Adrenal gland (tissue), 12 donors: ENCODE data around the gene TOX3. TPM values are rescaled to one million over a fixed set of nuclear protein-coding genes. Genes with fewer than 3 reads are reported as not detected.

Source experiments
- DNase-seq, 7 donors: peaks; one replicate each; pipeline ENCODE4 v3.0.0-alpha.2; 2019 to 2020
- H3K27ac ChIP-seq, 5 donors: fragments of 200-600 bp; sonication (generic) in 4 of 5; 1 replicate in 3 of 5; 2 replicates in 2 of 5; pipeline versions ENCODE4 v1.5.1 to v1.8.0; 2016 to 2020; ENCODE audit warnings: mild to moderate bottlenecking in 1 of 5
- H3K27me3 ChIP-seq: fragments of 200-600 bp; 2 replicates; pipeline ENCODE4 v1.8.0; 2021
- H3K36me3 ChIP-seq, 2 donors: fragments of 200-600 bp; replicated peaks in 1 of 2; 1 replicate in 1 of 2; 2 replicates in 1 of 2; pipeline versions ENCODE4 v1.5.1 to v1.8.0; 2018 to 2022
- H3K4me1 ChIP-seq, 2 donors: fragments of 200-600 bp; replicated peaks in 1 of 2; 1 replicate in 1 of 2; 2 replicates in 1 of 2; pipeline versions ENCODE4 v1.5.1 to v1.8.0; 2018 to 2021
- H3K4me3 ChIP-seq, 4 donors: fragments of 200-600 bp; sonication (generic) in 3 of 4; one replicate each; pipeline ENCODE4 v1.5.1; 2016 to 2018
- H3K9me3 ChIP-seq, 3 donors: fragments of 200-600 bp; sonication (generic) in 1 of 3; replicated peaks in 1 of 3; 1 replicate in 2 of 3; 2 replicates in 1 of 3; pipeline versions ENCODE4 v1.5.1 to v1.8.0; 2016 to 2021
- CTCF ChIP-seq, 6 experiments: fragments of 450-650 bp in 4 of 6; fragments of 200-600 bp in 2 of 6; sonication (generic) in 1 of 6; IDR thresholded peaks; 1 replicate in 5 of 6; 2 replicates in 1 of 6; pipeline versions ENCODE4 v1.5.1 to v1.8.0; 2016 to 2021; ENCODE audit warnings: antibody characterized with exemption in 6 of 6, mild to moderate bottlenecking in 2 of 6, moderate library complexity in 1 of 6
- POLR2A ChIP-seq, 2 donors: fragments of 450-650 bp; IDR thresholded peaks; one replicate each; pipeline ENCODE4 v1.6.1; 2017; ENCODE audit warnings: antibody characterized with exemption in 2 of 2, mild to moderate bottlenecking in 2 of 2, moderate library complexity in 1 of 2
- WGBS, 4 donors: extraction: QIAGEN DNeasy Blood & Tissue Kit in 2 of 4; methylation state at CpG; one replicate each; pipeline versions ENCODE4 v1.1.5 to v1.1.7; 2013 to 2017; 5-methylcytosine and 5-hydroxymethylcytosine counted together
- intact Hi-C, 2 donors: fragments of 100-400 bp; cut with DNase I; formaldehyde crosslinking; loops; one replicate each; pipeline versions ENCODE4 v1.14.1 to v1.15.0; 2022 to 2023
- polyA plus RNA-seq, 3 donors: library from polyadenylated mRNA; stranded (reverse); fragments of 200-250 nt in 2 of 3; fragments of 350-450 nt in 1 of 3; fragmentation: Illumina TruSeq in 1 of 3; extraction: RNeasy Lipid Tissue Mini Kit (QIAGEN cat#74804) in 1 of 3; gene quantifications; one replicate each; pipeline ENCODE4 v1.2.3, GENCODE V29; 2013 to 2014
- total RNA-seq, 9 donors: library from RNA; depleted of rRNA in 4 of 9; stranded (reverse); fragments of >200 nt in 4 of 9; fragments of 120-200 nt in 1 of 9; fragmentation: NEBNext Ultra II Directional in 1 of 9; extraction: Animal tissue kit (Norgen Biotek cat#: 25700) in 1 of 9; gene quantifications; one replicate each; pipeline versions ENCODE4 v1.1.0 to v1.2.4, GENCODE V29; 2013 to 2023
- donor health status: healthy with polysubstance abuse.
- donor health status: Bipolar disorder and iron deficiency.
- donor health status: DM: yes; HTN: yes; CAD: no.
- donor health status: DM: no; HTN: no; CAD: no.
- donor health status: DM: no; HTN: no; CAD: no.
- donor health status: DM: yes; HTN: yes; CAD: no.

The TOX3 gene
- total and polyA plus RNA-seq, 12 donors = 0.06 to 4.2 (median 1.2) TPM; not detected in 2

- Histone ChIP-seq H3K4me3 (no peak overlapping the region), H3K4me1 (no peaks in the 10 kb centered on the region), H3K36me3 (no peaks in the 10 kb centered on the region), H3K27me3 (peaks cover 4% of the 10 kb centered on the region), H3K27ac (no peak overlapping the region), H3K9me3 (no peaks in the 10 kb centered on the region)
- TF ChIP-seq CTCF (IDR thresholded peaks at IDR 0.05) (no peak), POLR2A (IDR thresholded peaks at IDR 0.05) (no peak)
- 59 to 71% (median 61%) methylated on average over 5 of the region's 5 CpGs for WGBS, 4 donors
- DNase-seq = no peak
- intact Hi-C loops = no loop called here
Observed at GRCh38 chr16:52552643-52553042, 5.7 kb upstream of the TOX3 start.

DNA sequence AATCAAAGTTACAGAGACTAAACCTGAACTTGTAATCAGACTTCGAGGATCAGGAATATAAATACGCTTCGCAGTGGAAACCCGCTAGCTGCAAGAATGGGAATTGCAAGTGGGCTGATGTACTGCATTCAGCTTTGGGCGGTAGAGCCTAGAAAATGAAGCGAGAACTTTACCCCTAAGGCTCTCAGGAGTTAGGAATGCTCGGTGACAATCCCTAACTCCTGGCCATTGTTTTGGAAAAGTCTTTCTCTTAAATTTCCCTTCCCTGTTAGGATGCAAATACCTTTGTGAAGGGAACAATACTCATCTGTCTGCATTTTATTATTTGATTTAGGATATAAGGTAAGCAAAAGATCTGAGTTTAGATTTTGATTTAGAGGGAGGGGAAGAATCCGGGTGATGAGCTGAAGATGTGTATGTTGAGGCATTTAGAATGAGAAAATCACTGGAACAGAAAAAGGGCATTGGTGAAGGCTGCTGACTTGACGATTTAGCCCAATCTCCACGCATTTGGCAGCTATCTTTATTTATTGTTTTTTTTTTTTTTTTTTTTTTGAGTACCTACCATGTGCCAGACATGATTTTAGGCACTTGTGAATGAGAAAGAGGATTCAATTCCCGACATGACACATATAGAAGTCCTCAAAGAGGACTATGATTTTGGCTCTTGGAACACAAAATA, 2.2 kb upstream of the TOX3 start:
- TF ChIP-seq POLR2A (IDR thresholded peaks at IDR 0.05) = no peak
- TF ChIP-seq CTCF (IDR thresholded peaks at IDR 0.05) = peak in 2 of 6 experiments; percentile 3 to 11

DNA sequence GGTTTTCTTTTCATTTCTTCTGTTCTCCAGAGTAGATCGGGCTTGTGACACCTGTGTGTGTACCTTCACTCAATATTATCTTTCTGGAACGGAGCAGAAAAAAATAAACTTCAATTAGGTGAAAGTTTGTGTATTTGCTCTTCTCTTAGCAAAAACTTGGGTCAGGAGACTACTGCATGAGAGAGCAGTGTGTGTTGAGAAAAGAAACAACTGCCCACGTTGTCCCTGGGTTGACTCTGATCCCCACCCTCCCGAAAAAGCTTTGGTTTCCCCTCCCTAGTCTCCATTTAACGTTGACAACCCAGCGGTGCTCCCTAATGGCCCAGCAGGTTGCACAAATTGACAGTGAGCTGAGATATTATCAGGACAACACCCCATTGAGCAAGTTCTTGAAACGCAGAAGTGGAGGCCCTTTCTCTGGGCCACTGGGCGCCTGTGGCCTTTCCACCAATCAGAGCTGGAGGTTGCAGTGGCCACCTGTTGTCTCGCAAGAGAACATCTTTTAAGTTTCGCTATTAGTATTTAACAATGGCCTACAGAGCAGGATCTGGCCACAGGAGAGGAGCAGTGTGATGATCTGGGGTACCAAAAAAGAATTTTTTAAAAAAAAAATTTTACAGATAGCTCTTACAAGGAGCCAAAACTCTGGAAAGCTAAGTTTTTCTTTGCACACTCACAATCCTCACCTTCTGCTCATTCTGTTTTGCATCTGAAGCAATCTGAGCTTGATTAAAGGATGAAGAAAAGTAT, 1.5 kb upstream of the TOX3 start:
- H3K4me1 ChIP-seq = peaks cover 0 to 11% of the 10 kb centered on the region in 2 donors
- DNase-seq = no peak
- H3K27ac ChIP-seq = no peak overlapping the region
- H3K9me3 ChIP-seq = no peaks in the 10 kb centered on the region
- intact Hi-C loops = no loop called here
- 16 to 27% (median 22%) methylated on average over 9 to 10 of the region's 10 CpGs for WGBS, 4 donors
- no peak overlapping the region for H3K4me3 ChIP-seq
- H3K36me3 ChIP-seq = no peaks in the 10 kb centered on the region
- peaks cover 28% of the 10 kb centered on the region for H3K27me3 ChIP-seq
- TF ChIP-seq CTCF (IDR thresholded peaks at IDR 0.05) (no peak), POLR2A (IDR thresholded peaks at IDR 0.05) (no peak)

More for the DNA sequence above, 2.2 kb upstream of the TOX3 start:
- Histone ChIP-seq H3K4me1 (peaks cover 0 to 11% of the 10 kb centered on the region in 2 donors), H3K9me3 (no peaks in the 10 kb centered on the region), H3K4me3 (no peak overlapping the region), H3K36me3 (no peaks in the 10 kb centered on the region), H3K27me3 (peaks cover 28% of the 10 kb centered on the region), H3K27ac (no peak overlapping the region)
- no peak for DNase-seq
- WGBS, 4 donors = 14 to 34% (median 17%) methylated on average over 11 of the region's 11 CpGs
- intact Hi-C loops = no loop called here

GRCh38 chr16:52547834-52548215, 882 bp upstream of the TOX3 start:
- H3K4me3 ChIP-seq = no peak overlapping the region
- TF ChIP-seq POLR2A (IDR thresholded peaks at IDR 0.05) (no peak), CTCF (IDR thresholded peaks at IDR 0.05) (no peak)
- no peaks in the 10 kb centered on the region for H3K9me3 ChIP-seq
- WGBS, 4 donors = 33 to 46% (median 36%) methylated on average over 8 of the region's 8 CpGs
- H3K27ac ChIP-seq = no peak overlapping the region
- H3K36me3 ChIP-seq = no peaks in the 10 kb centered on the region
- DNase-seq = no peak
- intact Hi-C loops = no loop called here
- peaks cover 0 to 11% of the 10 kb centered on the region in 2 donors for H3K4me1 ChIP-seq
- H3K27me3 ChIP-seq = peaks cover 28% of the 10 kb centered on the region
